CD14-positive monocyte (primary cell): ENCODE measurements around the gene POLR2H. TPM values are rescaled to one million over a fixed set of nuclear protein-coding genes. Genes with fewer than 3 reads are reported as not detected.

Experiments used
- DNase-seq, 3 donors: peaks; one replicate each; pipeline ENCODE4 v3.0.0-alpha.2; 2011 to 2022
- H2AFZ ChIP-seq: 2 replicates; pipeline ENCODE4 v1.6.0; 2012; ENCODE audit warnings: mild to moderate bottlenecking, low read depth, low read length, inconsistent platforms; ENCODE audit not compliant: insufficient read depth, poor library complexity, severe bottlenecking
- H3K27ac ChIP-seq, 2 donors: 1 replicate in 1 of 2; 2 replicates in 1 of 2; pipeline ENCODE4 v1.5.1; 2012 to 2013; ENCODE audit warnings: low read length in 2 of 2, control low read depth in 1 of 2, inconsistent platforms in 1 of 2, low read depth in 1 of 2, mild to moderate bottlenecking in 1 of 2
- H3K27me3 ChIP-seq, 2 donors: one replicate each; pipeline versions ENCODE4 v1.6.0 to v1.6.1; 2011 to 2013; ENCODE audit warnings: low read length in 2 of 2; ENCODE audit not compliant: control insufficient read depth in 2 of 2, insufficient read depth in 2 of 2
- H3K36me3 ChIP-seq, 2 donors: replicated peaks in 1 of 2; 1 replicate in 1 of 2; 2 replicates in 1 of 2; pipeline versions ENCODE4 v1.5.1 to v1.6.1; 2012 to 2013; ENCODE audit warnings: low read length in 2 of 2, control low read depth in 1 of 2, inconsistent platforms in 1 of 2, mild to moderate bottlenecking in 1 of 2; ENCODE audit not compliant: insufficient read depth in 2 of 2, control insufficient read depth in 1 of 2
- H3K4me1 ChIP-seq, 2 donors: 1 replicate in 1 of 2; 2 replicates in 1 of 2; pipeline versions ENCODE4 v1.5.1 to v1.6.1; 2012 to 2013; ENCODE audit warnings: low read length in 2 of 2, control low read depth in 1 of 2, inconsistent platforms in 1 of 2, mild to moderate bottlenecking in 1 of 2, moderate library complexity in 1 of 2; ENCODE audit not compliant: insufficient read depth in 2 of 2, control insufficient read depth in 1 of 2
- H3K4me2 ChIP-seq: replicated peaks from 2 replicates; pipeline ENCODE3; 2012; ENCODE audit warnings: low read length, moderate library complexity, mild to moderate bottlenecking; ENCODE audit not compliant: poor library complexity, severe bottlenecking; ENCODE audit errors: extremely low read depth
- H3K4me3 ChIP-seq, 3 experiments: fragments of 200-600 bp in 1 of 3; sonication (generic) in 1 of 3; replicated peaks in 1 of 3; 1 replicate in 2 of 3; 2 replicates in 1 of 3; pipeline ENCODE4 v1.5.1; 2011 to 2013; ENCODE audit warnings: low read length in 3 of 3, mild to moderate bottlenecking in 3 of 3, control low read depth in 2 of 3, low read depth in 2 of 3, inconsistent platforms in 1 of 3, moderate library complexity in 1 of 3
- H3K79me2 ChIP-seq: 2 replicates; pipeline ENCODE4 v1.6.0; 2012; ENCODE audit warnings: mild to moderate bottlenecking, control low read depth, inconsistent platforms, low read length, moderate library complexity; ENCODE audit not compliant: insufficient read depth
- H3K9ac ChIP-seq: 2 replicates; pipeline ENCODE4 v1.6.0; 2017; ENCODE audit warnings: low read length, mild to moderate bottlenecking; ENCODE audit not compliant: insufficient read depth, poor library complexity, severe bottlenecking
- H3K9me3 ChIP-seq, 2 donors: replicated peaks in 1 of 2; 1 replicate in 1 of 2; 2 replicates in 1 of 2; pipeline versions ENCODE4 v1.5.1 to v1.6.1; 2012 to 2013; ENCODE audit warnings: low read length in 2 of 2, control low read depth in 1 of 2; ENCODE audit not compliant: control insufficient read depth in 1 of 2, insufficient read depth in 1 of 2
- H4K20me1 ChIP-seq: 2 replicates; pipeline ENCODE4 v1.6.0; 2012; ENCODE audit warnings: mild to moderate bottlenecking, low read length, control low read depth, moderate library complexity; ENCODE audit not compliant: insufficient read depth
- H3K27ac Mint-ChIP-seq, 7 donors: one replicate each; pipeline ENCODE4 v1.8.0; 2020; ENCODE audit warnings: mild to moderate bottlenecking in 7 of 7, mixed read lengths in 7 of 7, moderate library complexity in 6 of 7, inconsistent platforms in 2 of 7
- H3K27me3 Mint-ChIP-seq, 3 donors: one replicate each; pipeline ENCODE4 v1.8.0; 2021 to 2022; ENCODE audit warnings: low read depth in 3 of 3, mild to moderate bottlenecking in 3 of 3, mixed read lengths in 3 of 3, moderate library complexity in 3 of 3, inconsistent platforms in 1 of 3
- H3K36me3 Mint-ChIP-seq, 2 donors: one replicate each; pipeline ENCODE4 v1.8.0; 2020; ENCODE audit warnings: mixed read lengths in 2 of 2, inconsistent platforms in 1 of 2, mild to moderate bottlenecking in 1 of 2
- H3K4me1 Mint-ChIP-seq: one replicate; pipeline ENCODE4 v1.8.0; 2020; ENCODE audit warnings: mild to moderate bottlenecking, mixed read lengths
- H3K4me3 Mint-ChIP-seq, 2 donors: one replicate each; pipeline ENCODE4 v1.8.0; 2020; ENCODE audit warnings: mild to moderate bottlenecking in 2 of 2, mixed read lengths in 2 of 2, moderate library complexity in 1 of 2
- H3K9me3 Mint-ChIP-seq, 7 donors: one replicate each; pipeline ENCODE4 v1.8.0; 2020 to 2022; ENCODE audit warnings: mixed read lengths in 7 of 7, mild to moderate bottlenecking in 6 of 7, moderate library complexity in 6 of 7, inconsistent platforms in 2 of 7
- WGBS: methylation state at CpG from one replicate; pipeline ENCODE4 v1.1.5; 2013; ENCODE audit warnings: missing lambda C conversion rate; ENCODE audit not compliant: insufficient coverage; 5-methylcytosine and 5-hydroxymethylcytosine counted together
- intact Hi-C, 2 donors: fragments of 100-400 bp; cut with micrococcal nuclease; formaldehyde crosslinking; loops; one replicate each; pipeline versions ENCODE4 v1.15.0 to v1.15.1; 2023
- polyA plus RNA-seq, 3 donors: library from polyadenylated mRNA; depleted of rRNA in 1 of 3; unstranded in 2 of 3; stranded (reverse) in 1 of 3; fragments of 300-500 nt in 2 of 3; fragments of >200 nt in 1 of 3; fragmentation: Illumina TruSeq in 2 of 3; gene quantifications; 1 replicate in 2 of 3; 2 replicates in 1 of 3; pipeline ENCODE4 v1.2.3, GENCODE V29; 2012 to 2021
- TF ChIP-seq, protein P1 (sequence below): fragments of 200-600 bp; IDR thresholded peaks from one replicate; pipeline ENCODE4 v1.8.0; 2022; ENCODE audit warnings: antibody characterized with exemption, mild to moderate bottlenecking

The POLR2H gene
- polyA plus RNA-seq, 3 donors = 21.7 to 67.3 (median 24.6) TPM

DNA sequence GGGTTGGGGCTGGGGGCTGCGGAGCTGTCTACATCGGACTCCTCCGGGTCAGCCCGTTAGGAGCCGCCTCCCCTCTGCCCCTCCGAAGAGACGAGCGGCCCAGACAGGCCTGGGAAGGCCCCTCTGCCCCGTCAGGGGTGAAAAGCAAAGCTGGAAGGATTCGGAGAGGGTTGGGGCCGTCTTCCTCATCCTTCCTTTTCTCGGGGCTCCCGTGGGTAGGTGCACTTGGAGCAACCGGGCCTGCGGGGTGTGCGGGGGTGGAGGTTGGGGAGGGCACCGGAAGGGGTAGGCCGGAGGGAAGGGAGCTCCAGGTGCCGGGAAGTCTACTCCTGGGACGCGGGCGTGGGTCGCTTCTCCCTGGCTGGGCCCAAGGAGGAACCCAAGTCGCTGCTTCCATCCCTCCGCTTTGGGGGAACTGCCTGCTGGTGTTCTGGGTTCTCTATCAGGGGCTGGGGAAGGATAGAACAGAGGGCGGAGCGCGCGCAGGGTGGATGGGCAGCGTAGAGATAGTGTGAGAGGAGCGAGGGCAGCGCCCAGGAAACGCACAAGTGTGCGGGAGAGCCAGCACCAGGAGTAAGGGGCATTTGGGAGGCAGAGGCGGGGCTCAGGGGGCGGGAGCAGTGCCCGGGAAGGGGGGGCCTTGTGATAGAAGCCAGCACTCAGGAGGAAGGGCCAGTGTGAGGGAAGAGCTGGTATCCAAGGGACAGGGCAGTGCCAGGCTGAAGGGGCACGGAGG, 590 bp downstream of the POLR2H start:
- Mint-ChIP-seq H3K27me3 (peaks cover 12 to 15% (median 13%) of the 10 kb centered on the region in 3 donors), H3K36me3 (peaks cover 16 to 22% of the 10 kb centered on the region in 2 donors), H3K27ac (peak overlapping the region; percentile 59 to 91 (median 85)), H3K9me3 (peaks cover 0 to 2% (median 0%) of the 10 kb centered on the region in 7 donors), H3K4me3 (peak overlapping the region; percentile 92 to 97), H3K4me1 (peaks cover 30% of the 10 kb centered on the region)
- WGBS = 0% methylated on average over 29 of the region's 38 CpGs
- Histone ChIP-seq H3K4me3 (peak overlapping the region; percentile 51 to 91 (median 71)), H3K9ac (peak overlapping the region; percentile 77), H4K20me1 (no peaks in the 10 kb centered on the region), H3K27ac (peak overlapping the region; percentile 83 to 87), H3K27me3 (peaks cover 0 to 12% of the 10 kb centered on the region in 2 donors), H3K36me3 (peaks cover 6 to 21% of the 10 kb centered on the region in 2 donors), H3K79me2 (peaks cover 18% of the 10 kb centered on the region), H3K9me3 (no peaks in the 10 kb centered on the region), H2AFZ (peak overlapping the region; percentile 93), H3K4me1 (peaks cover 21 to 37% of the 10 kb centered on the region in 2 donors), H3K4me2 (peak overlapping the region; percentile 96)
- DNase-seq = peak; percentile 19 to 39 (median 31)
- TF ChIP-seq, protein P1, sequence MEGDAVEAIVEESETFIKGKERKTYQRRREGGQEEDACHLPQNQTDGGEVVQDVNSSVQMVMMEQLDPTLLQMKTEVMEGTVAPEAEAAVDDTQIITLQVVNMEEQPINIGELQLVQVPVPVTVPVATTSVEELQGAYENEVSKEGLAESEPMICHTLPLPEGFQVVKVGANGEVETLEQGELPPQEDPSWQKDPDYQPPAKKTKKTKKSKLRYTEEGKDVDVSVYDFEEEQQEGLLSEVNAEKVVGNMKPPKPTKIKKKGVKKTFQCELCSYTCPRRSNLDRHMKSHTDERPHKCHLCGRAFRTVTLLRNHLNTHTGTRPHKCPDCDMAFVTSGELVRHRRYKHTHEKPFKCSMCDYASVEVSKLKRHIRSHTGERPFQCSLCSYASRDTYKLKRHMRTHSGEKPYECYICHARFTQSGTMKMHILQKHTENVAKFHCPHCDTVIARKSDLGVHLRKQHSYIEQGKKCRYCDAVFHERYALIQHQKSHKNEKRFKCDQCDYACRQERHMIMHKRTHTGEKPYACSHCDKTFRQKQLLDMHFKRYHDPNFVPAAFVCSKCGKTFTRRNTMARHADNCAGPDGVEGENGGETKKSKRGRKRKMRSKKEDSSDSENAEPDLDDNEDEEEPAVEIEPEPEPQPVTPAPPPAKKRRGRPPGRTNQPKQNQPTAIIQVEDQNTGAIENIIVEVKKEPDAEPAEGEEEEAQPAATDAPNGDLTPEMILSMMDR = no peak
- intact Hi-C loops = no loop called here

DNA sequence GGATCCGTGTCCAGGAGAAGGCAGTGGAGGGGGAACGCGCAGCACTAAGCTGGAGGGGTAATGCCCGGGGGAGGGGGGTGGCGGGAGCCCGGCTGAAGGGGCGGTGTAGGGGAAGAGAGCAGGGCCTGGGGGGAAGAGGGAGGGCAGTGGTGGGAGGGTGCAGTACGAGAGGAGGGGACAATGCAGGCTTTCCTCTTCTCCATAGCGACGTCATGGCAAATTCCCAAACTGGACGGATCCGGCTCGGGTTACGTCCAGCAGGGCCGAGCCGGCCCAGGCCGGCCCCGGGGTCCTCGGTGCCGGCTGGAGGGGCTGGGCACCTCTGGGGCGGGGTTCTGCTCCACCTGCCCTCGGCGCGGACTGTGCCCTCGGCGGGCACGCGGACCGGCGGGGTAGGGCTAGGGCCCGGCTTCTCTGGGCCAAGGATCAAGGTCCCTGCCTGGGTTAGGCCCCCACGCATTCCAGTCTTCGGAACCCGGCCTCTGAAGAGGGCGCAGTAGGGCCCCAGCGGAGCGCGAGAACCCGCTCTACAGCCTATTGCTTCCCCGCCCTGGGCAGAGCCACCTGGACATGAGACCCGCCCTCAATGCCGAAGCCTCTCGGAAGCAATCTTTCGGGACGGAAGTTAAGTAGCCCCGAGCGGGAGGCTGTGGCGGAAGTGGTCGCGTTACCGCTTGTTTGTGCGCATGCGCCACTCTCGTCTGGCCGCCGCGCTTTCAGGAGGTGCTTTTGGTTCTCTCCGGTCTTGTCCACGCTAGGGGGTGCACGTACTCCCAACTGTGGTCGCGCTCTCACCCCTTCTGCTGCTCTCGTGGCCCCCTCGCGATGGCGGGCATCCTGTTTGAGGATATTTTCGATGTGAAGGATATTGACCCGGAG, 1.4 kb downstream of the POLR2H start:
- H2AFZ ChIP-seq = peak overlapping the region; percentile 93
- peak overlapping the region; percentile 77 for H3K9ac ChIP-seq
- peak overlapping the region; percentile 94 to 99 for H3K4me3 Mint-ChIP-seq
- peaks cover 21 to 37% of the 10 kb centered on the region in 2 donors for H3K4me1 ChIP-seq
- peaks cover 0 to 2% (median 0%) of the 10 kb centered on the region in 7 donors for H3K9me3 Mint-ChIP-seq
- peak overlapping the region; percentile 83 to 87 for H3K27ac ChIP-seq
- intact Hi-C loops = no loop called here
- H3K36me3 ChIP-seq = peaks cover 8 to 29% of the 10 kb centered on the region in 2 donors
- H3K79me2 ChIP-seq = peaks cover 18% of the 10 kb centered on the region
- peaks cover 12 to 17% (median 15%) of the 10 kb centered on the region in 3 donors for H3K27me3 Mint-ChIP-seq
- no peaks in the 10 kb centered on the region for H4K20me1 ChIP-seq
- H3K27ac Mint-ChIP-seq = peak overlapping the region; percentile 87 to 95 (median 93)
- peaks cover 0 to 12% of the 10 kb centered on the region in 2 donors for H3K27me3 ChIP-seq
- H3K4me3 ChIP-seq = peak overlapping the region; percentile 51 to 91 (median 71)
- peaks cover 23 to 30% of the 10 kb centered on the region in 2 donors for H3K36me3 Mint-ChIP-seq
- DNase-seq = peak; percentile 91 to 95 (median 93)
- H3K4me1 Mint-ChIP-seq = peaks cover 30% of the 10 kb centered on the region
- H3K4me2 ChIP-seq = peak overlapping the region; percentile 96
- WGBS = under 1% methylated on average over 59 of the region's 68 CpGs
- no peaks in the 10 kb centered on the region for H3K9me3 ChIP-seq
- TF ChIP-seq, protein P1 = peak; percentile 63
